Stimulated activated CD4-positive, alpha-beta T cell treated with anti-CD3 and anti-CD28 coated beads, Interleukin-2, amount 100 ng/mL, for 4 hours (primary cell): ENCODE measurements around the gene UNC13A.
A peak's percentile ranks its signal among the peaks of the same experiment; 100 is the strongest.

Experiments used
- DNase-seq: peaks from one replicate; pipeline ENCODE4 v3.0.0-alpha.2; 2020; ENCODE audit warnings: low read depth

UNC13A gene

GRCh38 chr19:17626456-17627015 is 61.6 kb downstream of the UNC13A start:
- no peak for DNase-seq

- DNase-seq, result no peak
Observed at GRCh38 chr19:17625980-17626379, 62.2 kb downstream of the UNC13A start.

GRCh38 chr19:17625043-17625442 is 63.1 kb downstream of the UNC13A start:
- no peak for DNase-seq

- no peak for DNase-seq
Observed at GRCh38 chr19:17624314-17624991, 63.7 kb downstream of the UNC13A start.

GRCh38 chr19:17623224-17623935 is 64.8 kb downstream of the UNC13A start:
- DNase-seq, result no peak

- no peak for DNase-seq
Observed at GRCh38 chr19:17620696-17621095, 67.5 kb downstream of the UNC13A start.

- DNase-seq, result no peak
Observed at GRCh38 chr19:17618936-17619335, 69.2 kb downstream of the UNC13A start.

- no peak for DNase-seq
Observed at GRCh38 chr19:17618281-17618903, 69.8 kb downstream of the UNC13A start.

GRCh38 chr19:17617807-17618192 is 70.4 kb downstream of the UNC13A start:
- DNase-seq, result no peak

- DNase-seq, result no peak
Observed at GRCh38 chr19:17616961-17617806, 71.0 kb downstream of the UNC13A start.

- DNase-seq, result no peak
Observed at GRCh38 chr19:17616686-17616960, 71.5 kb downstream of the UNC13A start.

- no peak for DNase-seq
Observed at GRCh38 chr19:17615889-17616685, 72.1 kb downstream of the UNC13A start.

- DNase-seq, result no peak
Observed at GRCh38 chr19:17614476-17614875, 73.7 kb downstream of the UNC13A start.

GRCh38 chr19:17611462-17612244 is 76.5 kb downstream of the UNC13A start:
- no peak for DNase-seq

GRCh38 chr19:17610384-17610783 is 77.8 kb downstream of the UNC13A start:
- DNase-seq, result no peak

GRCh38 chr19:17607936-17608335 is 80.2 kb downstream of the UNC13A start:
- no peak for DNase-seq

GRCh38 chr19:17606590-17607185 is 81.5 kb downstream of the UNC13A start:
- no peak for DNase-seq

- DNase-seq, result peak; percentile 85
Observed at GRCh38 chr19:17605761-17606589, 82.2 kb downstream of the UNC13A start.

- DNase-seq, result no peak
Observed at GRCh38 chr19:17605117-17605516, 83.0 kb downstream of the UNC13A start.
